Hepatocyte (in vitro differentiated cells): ENCODE results near the gene PHF12.

Experiments used
- EZH2phosphoT487 ChIP-seq: fragments of 200-600 bp; sonication (generic); IDR thresholded peaks from one replicate; pipeline ENCODE4 v1.6.1; 2018; ENCODE audit warnings: antibody characterized with exemption, mild to moderate bottlenecking, low read depth, moderate library complexity; ENCODE audit not compliant: unreplicated experiment, severe bottlenecking
- TF ChIP-seq, protein P1 (sequence below): fragments of 200-600 bp; sonication (generic); IDR thresholded peaks from 2 replicates; pipeline ENCODE4 v1.5.1; 2016; ENCODE audit warnings: antibody characterized with exemption, mild to moderate bottlenecking; ENCODE audit not compliant: poor library complexity

DNA sequence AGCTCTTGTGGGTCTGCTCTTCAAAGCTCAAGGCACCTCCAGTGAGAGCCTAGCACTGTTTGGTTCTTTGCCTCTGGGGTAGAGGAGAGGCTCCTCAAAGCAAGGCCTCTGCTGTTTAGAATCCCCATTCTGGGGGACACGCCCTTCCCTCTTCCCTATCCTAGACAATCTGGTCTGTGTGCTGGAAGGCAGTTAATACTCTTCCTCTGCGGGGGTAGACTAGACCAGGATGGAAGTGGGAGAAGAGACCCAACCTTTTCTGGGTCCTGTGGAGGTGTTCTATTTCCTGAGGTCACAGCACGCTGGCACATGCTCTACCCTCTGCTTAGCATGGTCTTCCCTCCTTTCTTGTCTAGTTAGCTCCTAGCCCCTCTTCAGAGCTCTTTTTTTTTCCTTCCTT, 88.8 kb downstream of the PHF12 start:
- TF ChIP-seq, protein P1, sequence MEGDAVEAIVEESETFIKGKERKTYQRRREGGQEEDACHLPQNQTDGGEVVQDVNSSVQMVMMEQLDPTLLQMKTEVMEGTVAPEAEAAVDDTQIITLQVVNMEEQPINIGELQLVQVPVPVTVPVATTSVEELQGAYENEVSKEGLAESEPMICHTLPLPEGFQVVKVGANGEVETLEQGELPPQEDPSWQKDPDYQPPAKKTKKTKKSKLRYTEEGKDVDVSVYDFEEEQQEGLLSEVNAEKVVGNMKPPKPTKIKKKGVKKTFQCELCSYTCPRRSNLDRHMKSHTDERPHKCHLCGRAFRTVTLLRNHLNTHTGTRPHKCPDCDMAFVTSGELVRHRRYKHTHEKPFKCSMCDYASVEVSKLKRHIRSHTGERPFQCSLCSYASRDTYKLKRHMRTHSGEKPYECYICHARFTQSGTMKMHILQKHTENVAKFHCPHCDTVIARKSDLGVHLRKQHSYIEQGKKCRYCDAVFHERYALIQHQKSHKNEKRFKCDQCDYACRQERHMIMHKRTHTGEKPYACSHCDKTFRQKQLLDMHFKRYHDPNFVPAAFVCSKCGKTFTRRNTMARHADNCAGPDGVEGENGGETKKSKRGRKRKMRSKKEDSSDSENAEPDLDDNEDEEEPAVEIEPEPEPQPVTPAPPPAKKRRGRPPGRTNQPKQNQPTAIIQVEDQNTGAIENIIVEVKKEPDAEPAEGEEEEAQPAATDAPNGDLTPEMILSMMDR: no peak
- TF ChIP-seq EZH2phosphoT487: no peak
